Measurements from ENCODE around the gene IRF4. TPM values are rescaled to one million over a fixed set of nuclear protein-coding genes. Genes with fewer than 3 reads are reported as not detected.

IRF4 gene
- total and polyA plus RNA-seq, 2 donors (not counting 3 experiments of a cell fraction or from before 2014, with no cell fraction given) = not detected

DNA sequence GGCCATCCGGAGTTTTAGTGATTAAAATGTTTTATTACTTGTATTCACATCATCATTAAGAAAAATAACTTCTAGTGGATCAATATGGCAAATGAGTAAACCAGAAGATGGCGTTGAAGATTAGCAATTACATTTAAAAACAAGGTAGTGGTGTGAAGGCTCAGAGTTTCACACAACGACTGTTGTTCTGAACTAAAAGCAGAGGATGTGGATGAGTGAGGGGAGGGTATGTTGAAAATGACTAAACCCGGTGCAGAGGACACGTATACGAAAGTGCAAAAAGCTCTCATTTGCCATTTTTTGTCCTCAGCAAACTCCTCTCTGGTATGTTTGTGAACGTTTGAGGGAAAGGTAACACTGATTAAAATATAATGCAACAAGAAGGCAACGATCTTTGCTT, 1.9 kb upstream of the IRF4 start:
- H3K4me3 ChIP-seq (replicated peaks in 1 of 3; ENCODE audit: insufficient read depth in 1 of 3, low read depth in 1 of 3, low read length in 3 of 3) = no peak overlapping the region
- H3K27me3 ChIP-seq (ENCODE audit: control insufficient read depth in 2 of 2, insufficient read depth in 2 of 2, low read length in 2 of 2) = peaks cover 43 to 56% of the 10 kb centered on the region in 2 experiments
- DNase-seq (ENCODE audit: low read depth, low spot score) (no peak), FAIRE-seq (no peak)
- H3K9me3 ChIP-seq (replicated peaks; ENCODE audit: control insufficient read depth, insufficient read depth, low read length) = no peaks in the 10 kb centered on the region
- no peaks in the 10 kb centered on the region for H4K20me1 ChIP-seq (replicated peaks; ENCODE audit: control insufficient read depth, extremely low read depth, insufficient read depth, low read length)
- no peak overlapping the region for H3K27ac ChIP-seq (ENCODE audit: insufficient read depth, low read depth, low read length)
- dilution Hi-C loops (cut with MboI; ENCODE audit: extremely low pct_ligation_motif_present, low sequenced_read_pairs) = no loop called here
- no peak overlapping the region for H2AFZ ChIP-seq (ENCODE audit: low read depth, low read length)
- H3K4me2 ChIP-seq (ENCODE audit: insufficient read depth, low read length) = no peak overlapping the region
- H3K9me1 ChIP-seq (replicated peaks; ENCODE audit: control insufficient read depth, extremely low read depth, insufficient read depth, low read length) = no peaks in the 10 kb centered on the region
- peaks cover 6% of the 10 kb centered on the region for H3K4me1 ChIP-seq (ENCODE audit: control insufficient read depth, extremely low read depth, insufficient read depth, low read length)
- no peaks in the 10 kb centered on the region for H3K36me3 ChIP-seq (ENCODE audit: control insufficient read depth in 2 of 2, extremely low read depth in 1 of 2, insufficient read depth in 2 of 2, low read length in 2 of 2)
- ChIA-PET CTCF (no interaction called here), POLR2A (no interaction called here)
- intact Hi-C loops (cut with micrococcal nuclease) = loop anchor here (5.0 kb wide), 1 partner anchor 202 kb away; no protein-coding TSS in a partner anchor
- no peak overlapping the region for H3K9ac ChIP-seq (replicated peaks; ENCODE audit: extremely low read depth, insufficient read depth, low read length)
- no peaks in the 10 kb centered on the region for H3K79me2 ChIP-seq (ENCODE audit: control insufficient read depth, insufficient read depth, low read length)
- TF ChIP-seq JUN (IDR thresholded peaks at IDR 0.05; ENCODE audit: borderline replicate concordance, insufficient read depth, insufficient read length, low read depth) (no peak), MYC (IDR thresholded peaks at IDR 0.05; ENCODE audit: low read depth, low read length) (no peak), POLR2A (IDR thresholded peaks at IDR 0.05; ENCODE audit: low read depth, low read length) (no peak), POLR2AphosphoS5 (IDR thresholded peaks at IDR 0.05; ENCODE audit: insufficient read depth, low read depth, low read length) (no peak), EZH2 (IDR thresholded peaks at IDR 0.05; ENCODE audit: borderline replicate concordance, low read depth, low read length, severe bottlenecking) (no peak), FOS (IDR thresholded peaks at IDR 0.05; ENCODE audit: borderline replicate concordance, insufficient read depth, low read length) (no peak), GATA2 (IDR thresholded peaks at IDR 0.05; ENCODE audit: insufficient read depth, insufficient read length, low read depth, low read length) (no peak)
- TF ChIP-seq, protein P1, sequence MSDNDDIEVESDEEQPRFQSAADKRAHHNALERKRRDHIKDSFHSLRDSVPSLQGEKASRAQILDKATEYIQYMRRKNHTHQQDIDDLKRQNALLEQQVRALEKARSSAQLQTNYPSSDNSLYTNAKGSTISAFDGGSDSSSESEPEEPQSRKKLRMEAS (IDR thresholded peaks at IDR 0.05; ENCODE audit: insufficient read depth, insufficient read length) = no peak
- TF ChIP-seq, protein P2, sequence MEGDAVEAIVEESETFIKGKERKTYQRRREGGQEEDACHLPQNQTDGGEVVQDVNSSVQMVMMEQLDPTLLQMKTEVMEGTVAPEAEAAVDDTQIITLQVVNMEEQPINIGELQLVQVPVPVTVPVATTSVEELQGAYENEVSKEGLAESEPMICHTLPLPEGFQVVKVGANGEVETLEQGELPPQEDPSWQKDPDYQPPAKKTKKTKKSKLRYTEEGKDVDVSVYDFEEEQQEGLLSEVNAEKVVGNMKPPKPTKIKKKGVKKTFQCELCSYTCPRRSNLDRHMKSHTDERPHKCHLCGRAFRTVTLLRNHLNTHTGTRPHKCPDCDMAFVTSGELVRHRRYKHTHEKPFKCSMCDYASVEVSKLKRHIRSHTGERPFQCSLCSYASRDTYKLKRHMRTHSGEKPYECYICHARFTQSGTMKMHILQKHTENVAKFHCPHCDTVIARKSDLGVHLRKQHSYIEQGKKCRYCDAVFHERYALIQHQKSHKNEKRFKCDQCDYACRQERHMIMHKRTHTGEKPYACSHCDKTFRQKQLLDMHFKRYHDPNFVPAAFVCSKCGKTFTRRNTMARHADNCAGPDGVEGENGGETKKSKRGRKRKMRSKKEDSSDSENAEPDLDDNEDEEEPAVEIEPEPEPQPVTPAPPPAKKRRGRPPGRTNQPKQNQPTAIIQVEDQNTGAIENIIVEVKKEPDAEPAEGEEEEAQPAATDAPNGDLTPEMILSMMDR (IDR thresholded peaks at IDR 0.05; ENCODE audit: extremely low read depth in 1 of 2, insufficient read depth in 1 of 2, low read depth in 1 of 2, low read length in 2 of 2) = no peak
- no TSS peak for BruUV-seq (replicated peaks)
